ENCODE data around the gene DPF3.

The DPF3 gene

DNA sequence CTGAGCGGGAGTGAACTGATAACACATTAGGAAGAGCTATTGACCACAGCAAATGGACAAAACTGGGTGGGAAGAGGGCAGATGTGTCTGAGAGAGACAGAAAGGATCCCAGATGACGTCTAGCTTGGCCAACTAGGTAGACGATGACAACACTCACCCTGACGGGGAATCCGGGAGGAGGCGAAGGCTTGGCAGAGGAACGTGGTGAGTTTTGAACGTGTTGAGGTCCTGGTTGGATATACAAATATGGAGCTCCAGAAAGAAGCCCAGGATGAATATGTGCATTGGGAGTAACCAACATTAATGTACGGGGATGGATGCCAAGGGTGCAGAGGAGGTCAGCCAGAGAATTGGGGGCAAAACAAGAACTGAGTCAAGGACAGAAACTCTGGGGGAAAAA lies 60.7 kb downstream of the DPF3 start:
- DNase-seq, result no peak

DNA sequence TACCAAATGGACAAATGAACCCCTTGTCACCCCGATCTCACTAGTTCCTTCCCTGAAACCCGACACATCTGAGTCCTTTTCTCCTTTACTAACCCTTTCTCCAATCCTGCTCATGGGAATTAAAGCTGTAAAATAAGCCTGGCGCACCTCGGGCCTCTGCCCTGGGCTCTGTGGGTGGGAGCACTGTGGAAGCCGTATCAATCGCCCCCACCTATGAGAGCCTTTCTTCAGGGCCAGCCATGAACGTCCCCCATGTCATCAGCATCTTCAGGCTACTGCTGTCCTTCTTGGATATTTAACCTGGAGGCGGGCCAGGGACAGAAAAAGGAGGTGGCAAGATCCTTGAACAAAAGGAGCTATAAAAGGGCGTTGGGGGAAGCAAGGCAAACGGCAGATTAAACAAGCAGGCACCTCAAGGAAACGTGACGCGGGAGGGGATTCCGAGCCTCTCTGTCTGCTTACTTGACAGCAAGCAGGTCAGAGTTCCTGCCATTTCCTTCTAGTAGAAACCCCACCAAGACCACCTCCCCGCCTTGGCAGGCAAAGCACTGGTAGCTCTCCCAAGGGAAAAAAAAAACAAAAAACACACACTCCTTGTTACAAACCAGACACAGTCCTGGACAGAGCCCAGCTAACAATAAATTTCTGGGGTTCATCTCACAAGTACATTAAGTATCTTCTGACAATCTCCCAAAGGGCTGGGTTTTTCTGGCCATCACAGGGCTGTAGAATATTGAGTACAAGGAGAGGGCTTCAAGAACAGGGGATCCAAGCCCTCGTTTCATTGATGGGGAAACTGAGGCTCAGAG lies 62.9 kb downstream of the DPF3 start:
- no peak for DNase-seq

DNA sequence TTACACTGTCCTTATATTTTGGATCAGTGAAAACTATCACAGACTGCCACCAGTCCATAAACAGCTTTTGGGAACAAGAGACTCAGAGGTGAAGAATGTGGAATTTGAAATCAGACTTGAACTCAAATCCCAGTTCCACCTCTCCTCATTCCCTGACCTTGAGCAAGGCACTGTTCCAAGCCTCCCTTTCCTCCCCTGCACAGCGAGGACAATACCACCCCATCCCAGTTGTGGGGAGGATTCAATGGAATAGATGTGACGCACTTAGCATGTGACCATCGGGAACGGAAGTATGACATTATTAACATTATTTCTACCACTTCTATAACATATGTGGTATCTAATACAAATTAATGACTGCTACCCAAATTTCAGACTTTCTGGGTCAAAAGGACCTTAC lies 63.5 kb downstream of the DPF3 start:
- DNase-seq, result no peak

DNA sequence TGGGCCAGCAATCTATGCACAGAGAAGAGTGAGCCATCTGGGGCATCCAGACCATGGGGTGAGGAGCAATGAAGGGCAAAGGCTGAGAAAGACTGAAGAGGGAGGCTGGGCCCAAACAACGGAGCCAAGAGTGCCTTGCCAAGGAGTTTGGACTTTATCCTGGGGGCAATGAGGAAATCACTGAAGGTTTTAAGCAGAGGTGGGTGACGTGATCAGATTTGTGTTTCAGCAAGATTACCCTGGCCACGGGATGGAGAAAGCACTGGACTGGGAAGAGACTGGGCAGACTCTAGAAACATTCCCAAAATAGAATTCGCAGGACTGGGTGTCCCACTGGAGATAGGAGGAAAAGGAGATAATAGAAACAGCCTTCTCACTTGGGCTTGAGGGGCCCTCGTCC lies 65.3 kb downstream of the DPF3 start:
- DNase-seq, result no peak

DNA sequence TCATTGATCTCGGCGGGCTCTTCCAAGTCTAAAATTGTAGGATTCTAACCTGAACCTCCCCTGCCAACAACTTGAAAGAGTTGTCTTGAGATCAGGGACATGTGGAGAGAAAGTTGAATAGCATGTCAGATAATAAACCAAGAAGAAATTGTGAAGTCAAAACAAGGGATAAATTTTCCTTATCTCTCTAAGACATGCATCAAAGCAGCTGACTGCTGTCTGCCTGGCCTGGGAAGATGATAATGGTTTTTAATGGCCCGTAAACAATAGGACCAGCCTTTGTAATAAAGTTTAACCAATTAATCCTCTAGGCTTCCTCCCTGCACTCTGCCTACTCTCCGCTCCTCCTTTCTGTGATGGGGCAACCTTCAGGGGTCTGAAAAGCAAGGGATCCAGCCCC lies 67.9 kb downstream of the DPF3 start:
- no peak for DNase-seq

DNA sequence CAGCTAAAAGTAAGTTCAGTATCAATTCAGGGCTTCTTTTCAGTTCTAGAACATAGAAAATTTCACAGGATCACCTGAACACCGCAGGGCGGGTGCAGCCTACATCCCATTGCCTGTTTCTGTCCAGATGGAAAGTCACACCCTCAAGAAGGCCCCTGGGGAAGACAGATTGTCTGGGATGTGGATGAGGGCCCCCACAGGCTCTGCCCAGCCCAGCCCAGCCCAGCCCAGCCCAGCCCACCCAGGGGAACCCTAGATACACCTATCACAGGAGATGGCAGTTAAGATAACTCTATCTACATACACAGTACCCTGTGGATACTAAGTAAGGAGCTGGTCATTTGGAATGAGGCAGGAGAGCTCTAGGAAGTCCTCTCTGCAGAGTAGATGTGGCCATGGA lies 68.4 kb downstream of the DPF3 start:
- no peak for DNase-seq

DNA sequence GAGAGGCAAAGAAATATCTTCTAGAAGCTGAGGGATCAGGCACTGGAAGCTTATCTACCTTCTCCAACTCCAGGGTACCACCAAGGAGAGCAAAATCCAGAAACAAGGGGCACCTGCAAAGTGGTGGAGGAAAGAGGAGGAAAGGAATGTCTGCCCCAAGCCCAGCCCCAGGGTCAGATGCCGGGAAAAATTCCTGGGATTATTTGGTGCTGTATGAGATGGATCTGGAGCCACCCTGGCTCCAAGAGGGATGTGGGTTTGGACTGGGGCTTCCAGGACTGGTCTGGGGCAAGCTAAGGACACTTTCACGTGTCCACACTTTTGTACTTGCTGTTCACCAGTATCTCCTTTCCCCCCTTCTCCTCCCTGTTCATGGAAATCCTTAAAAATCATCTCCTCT lies 69.8 kb downstream of the DPF3 start:
- DNase-seq, result no peak

DNA sequence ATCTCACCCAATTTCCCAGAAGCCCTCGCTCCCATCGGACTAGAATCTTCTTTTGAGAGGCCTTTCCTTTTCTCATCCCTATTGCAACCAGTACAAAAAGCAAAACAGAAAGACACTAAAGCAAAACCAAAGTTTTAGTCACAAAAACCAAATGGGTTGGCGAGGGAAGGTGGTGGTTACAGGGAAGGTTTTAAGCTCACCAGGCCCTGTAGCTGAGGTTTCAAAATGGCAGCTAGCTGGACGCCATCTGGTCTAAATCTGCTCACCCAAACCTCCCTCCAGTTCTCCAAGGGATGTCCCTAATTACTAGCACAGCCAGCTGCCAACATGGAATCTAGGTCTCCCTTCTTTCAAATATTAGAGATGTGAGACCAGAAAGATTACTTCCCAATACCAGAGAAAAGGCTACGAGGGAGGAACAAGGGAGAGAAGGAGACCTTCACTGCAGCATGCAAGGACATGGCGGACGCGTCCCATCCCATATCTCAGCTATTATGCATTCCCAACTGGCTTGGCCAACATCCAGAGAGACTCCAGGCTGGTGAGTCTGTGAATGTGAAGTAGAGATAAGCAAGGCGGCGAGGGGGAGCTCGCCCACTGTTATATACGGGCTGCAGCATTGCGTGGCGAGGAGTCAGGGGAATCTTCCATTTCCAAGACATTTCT lies 70.8 kb downstream of the DPF3 start:
- no peak for DNase-seq

DNA sequence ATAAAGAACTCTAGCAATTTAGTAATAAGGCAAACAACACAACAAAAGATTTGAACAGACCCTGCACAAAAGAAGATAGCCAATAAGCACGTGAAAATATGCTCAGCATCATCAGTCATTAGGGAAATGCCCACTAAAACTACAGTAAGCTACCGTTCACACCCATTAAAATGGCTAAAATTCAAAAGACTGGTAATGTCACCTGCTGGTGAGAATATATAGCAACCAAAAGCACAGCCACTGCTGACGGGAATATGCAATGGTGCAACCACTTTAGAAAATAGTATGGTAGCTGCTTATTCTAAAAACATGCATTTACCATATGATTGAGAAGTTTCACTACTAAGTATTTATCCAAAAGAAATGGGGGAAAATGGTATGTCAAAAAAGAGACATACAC lies 74.9 kb downstream of the DPF3 start:
- DNase-seq, result no peak

DNA sequence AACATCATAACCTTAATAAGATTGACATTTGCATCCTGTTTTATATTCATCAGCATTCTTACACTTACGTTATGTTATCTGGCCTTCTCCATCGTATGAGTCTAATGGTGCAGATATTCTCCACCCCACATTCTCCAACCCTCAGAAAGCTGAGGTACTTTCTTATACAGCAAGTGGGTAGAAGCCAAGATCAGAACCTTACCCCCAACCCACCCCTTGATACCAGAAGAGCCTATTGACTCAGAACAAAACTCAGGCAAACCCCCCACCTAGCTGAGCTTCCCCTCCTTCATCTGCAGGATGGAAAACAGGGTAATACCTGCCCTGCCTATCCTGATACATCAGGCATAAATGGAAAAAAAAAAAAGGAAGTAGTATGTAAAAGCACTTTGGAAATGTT lies 77.6 kb downstream of the DPF3 start:
- DNase-seq, result no peak

DNA sequence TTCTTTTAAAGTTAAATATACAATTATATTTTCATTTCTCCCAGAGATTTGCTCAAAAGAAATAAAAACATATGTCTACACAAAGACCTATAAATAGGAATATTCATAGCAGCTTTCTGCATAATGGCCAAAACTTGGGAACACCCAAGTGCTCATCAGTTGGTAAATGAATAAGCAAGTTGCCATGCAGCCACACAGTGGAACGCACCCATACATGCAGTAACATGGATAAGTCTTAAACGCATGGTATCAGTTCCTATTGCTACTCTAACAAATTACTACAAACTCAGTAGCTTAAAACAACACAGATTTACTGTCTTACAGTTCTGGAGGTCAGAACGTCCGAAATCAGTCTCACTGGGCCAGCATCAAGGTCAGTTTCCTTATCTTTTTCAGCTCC lies 78.5 kb downstream of the DPF3 start:
- no peak for DNase-seq

DNA sequence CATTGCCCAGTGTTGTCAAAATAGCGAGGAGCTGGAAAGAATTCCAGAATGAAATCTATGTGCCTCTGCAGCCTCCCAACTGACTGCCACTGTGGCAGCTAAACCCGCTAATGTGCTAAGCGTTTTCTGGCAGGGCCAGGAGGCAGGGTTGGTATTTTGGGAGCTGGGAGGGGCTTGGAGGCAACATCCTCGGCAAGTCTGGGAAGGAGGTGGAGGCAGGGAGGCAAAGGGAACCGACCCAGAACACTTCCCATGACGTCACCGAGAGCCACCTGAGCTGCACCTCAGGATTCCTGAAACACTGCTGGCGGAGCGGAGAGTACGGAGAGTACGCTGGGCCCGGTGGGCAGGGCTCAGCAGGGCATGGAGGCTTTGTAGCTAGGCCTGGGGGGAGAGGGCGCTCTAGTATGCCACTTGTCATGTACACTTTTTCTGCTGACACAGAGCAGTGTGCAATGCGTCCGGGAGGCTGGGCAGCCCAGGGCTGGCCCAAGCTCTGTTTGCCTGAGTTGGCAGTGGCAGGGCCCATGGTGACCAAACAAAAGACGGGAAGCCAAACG lies 81.5 kb downstream of the DPF3 start:
- no peak for DNase-seq

DNA sequence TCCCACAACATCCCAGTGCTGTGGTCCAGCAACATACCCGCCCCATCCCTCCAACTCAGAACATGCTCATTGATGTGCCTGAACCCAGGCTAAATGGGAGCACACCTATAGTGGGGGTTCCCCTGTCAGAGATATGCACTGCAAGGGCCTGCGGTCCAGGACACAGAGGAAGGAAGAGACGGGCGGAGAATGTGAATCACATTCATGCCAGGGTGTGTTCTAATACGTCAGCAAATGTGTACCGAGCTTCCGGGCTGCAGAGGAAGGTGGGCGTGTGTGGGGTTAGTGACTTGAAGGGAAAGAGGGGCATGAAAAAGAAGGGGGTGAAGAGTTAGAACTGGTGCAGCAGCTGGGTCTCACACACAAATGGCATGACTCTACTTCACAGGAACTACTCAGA lies 83.7 kb downstream of the DPF3 start:
- no peak for DNase-seq

DNA sequence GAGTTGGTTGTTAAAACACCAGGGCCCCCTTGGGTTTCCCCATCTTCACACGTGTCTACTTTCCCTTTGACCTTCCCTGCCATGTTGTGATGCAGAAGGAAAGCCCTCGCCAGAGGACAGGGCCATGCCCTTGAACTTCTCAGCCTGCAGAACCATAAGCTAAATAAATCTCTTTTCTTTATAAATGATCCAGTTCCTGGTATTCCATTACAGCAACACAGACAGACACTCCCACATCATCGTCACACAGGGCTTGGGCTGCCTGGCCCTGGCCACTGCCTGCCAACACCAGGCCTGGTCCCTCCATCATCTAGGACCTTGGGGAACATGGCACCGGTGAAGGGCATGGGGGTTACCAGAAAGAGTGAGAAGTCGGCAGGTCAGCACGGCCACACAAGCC lies 84.8 kb downstream of the DPF3 start:
- no peak for DNase-seq

DNA sequence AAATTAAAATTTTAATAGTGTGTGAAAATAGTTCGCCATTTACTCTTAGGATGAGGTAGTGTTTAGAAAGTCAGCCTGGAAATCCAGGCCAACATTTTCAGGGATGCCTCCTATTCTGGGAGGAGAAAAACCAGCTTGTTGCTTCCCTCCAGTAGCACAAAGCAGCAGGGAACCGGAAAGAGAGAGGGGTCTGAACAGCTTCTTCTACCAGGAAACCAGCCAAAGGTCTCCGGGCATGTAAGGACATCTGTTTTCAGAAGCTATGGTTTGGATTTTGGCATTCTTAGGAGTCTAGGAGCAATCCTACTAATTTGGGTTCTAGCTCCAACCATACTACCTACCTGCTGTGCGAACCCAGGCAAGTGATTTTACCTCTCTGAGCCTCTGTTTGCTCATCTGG lies 85.3 kb downstream of the DPF3 start:
- DNase-seq, result no peak

DNA sequence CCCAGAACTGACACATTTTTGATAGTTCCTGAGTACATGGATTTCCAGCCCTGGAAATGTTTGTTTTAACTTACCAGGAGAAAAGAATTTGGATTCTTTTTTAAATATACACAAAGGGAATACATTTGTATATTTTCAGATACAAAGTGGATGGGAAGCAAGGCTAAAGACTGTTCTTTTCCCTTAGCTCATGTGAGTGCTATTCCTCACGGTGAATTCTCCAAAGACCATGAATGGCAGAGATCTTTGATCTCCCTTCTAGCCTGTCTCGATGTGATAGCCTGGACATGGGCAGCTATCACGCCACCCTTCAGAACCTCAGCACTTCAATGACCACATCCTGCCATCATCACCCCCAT lies 91.3 kb downstream of the DPF3 start:
- no peak for DNase-seq

DNA sequence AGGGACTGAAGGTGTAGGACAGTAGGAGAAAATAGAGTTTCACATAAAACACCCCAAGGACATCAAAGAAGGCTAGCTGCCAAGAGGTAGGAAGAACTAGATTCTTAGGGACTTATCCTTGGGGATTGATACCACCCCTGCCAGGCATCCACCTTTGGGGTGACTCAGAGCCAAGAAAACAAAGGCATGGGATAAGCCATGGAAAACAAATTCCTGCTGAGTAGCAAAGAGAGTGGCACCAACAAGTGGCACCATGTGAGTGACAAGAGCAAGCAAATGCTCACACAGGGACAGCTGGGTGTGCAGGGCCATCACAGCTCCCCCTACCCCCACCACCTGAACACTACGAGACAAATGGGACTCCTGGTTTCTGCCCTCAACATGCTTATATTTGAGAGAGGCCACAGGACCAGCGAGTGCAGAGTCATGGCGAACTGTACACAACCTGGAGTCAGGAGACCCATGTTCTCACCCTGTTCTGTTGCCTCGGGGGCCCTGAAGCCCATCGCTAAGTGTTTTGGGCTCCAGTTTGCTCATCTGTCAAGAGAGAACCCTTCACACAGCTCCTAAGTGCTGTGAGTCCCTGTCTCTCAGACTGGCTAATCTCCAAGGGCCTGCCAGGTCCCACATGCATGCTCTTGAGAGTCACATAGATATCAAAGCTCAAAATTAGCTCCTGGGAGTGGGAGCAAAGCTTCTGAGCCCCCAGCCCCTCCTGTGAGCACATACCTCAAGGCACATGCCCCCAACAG lies 91.9 kb downstream of the DPF3 start:
- no peak for DNase-seq

DNA sequence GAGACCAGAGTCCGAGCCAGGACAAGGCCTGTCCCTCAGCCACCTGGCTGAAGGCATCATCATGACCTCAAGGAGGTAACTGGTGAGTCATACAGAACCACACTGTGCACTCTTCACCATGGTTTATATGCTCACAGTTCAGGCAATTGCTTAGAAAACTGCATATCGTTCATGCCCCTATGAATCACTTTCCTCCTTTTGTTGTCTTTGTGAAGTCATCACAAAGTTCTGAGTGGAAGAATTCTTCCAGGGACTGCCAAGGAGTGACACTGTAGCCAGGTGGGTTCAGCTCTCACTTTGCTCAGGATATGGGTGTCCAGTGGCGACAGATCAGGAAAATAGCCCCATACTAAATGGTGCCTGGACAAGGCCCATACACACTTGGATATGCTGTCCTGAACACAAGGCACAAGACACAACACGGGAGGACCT lies 92.5 kb downstream of the DPF3 start:
- no peak for DNase-seq

DNA sequence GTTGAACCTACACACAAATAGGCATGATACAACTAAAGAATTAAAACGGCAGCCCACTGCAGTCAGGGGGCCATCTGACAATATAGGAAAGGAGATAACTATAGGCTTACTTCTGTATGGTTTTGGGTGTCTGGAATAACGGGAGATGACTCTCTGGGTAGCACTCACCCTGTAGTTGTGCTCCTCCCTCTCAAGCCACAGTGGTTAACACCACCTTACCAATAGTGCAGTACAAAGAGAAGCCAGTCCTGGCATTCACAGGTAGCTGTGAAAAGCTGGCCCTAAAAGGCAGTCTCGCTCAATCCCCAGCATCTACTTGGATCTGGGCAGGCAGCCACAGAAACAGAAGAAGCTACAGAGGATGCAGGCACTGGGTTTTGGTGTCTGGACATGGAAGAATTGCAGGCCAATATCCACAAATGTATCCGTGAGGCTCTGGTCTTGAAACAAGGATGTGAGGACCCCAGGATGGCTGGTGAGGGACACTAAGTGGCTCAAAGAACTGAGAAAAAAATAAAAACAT lies 93.0 kb downstream of the DPF3 start:
- no peak for DNase-seq

DNA sequence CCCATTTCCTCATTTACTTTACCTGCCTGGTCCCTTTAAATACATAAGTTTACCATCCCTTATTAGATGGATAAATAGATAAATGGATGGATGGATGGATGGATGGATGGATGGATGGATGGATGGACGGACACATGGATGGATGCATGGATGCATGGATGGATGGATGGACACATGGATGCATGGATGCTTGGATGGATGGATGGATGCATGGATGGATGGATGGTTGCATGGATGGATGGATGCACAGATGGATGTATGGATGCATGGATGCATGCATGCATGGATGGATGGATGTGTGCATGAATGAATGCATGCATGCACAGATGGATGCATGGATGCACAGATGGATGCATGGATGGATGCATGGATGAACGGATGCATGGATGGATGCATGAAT lies 93.6 kb downstream of the DPF3 start:
- DNase-seq, result no peak

DNA sequence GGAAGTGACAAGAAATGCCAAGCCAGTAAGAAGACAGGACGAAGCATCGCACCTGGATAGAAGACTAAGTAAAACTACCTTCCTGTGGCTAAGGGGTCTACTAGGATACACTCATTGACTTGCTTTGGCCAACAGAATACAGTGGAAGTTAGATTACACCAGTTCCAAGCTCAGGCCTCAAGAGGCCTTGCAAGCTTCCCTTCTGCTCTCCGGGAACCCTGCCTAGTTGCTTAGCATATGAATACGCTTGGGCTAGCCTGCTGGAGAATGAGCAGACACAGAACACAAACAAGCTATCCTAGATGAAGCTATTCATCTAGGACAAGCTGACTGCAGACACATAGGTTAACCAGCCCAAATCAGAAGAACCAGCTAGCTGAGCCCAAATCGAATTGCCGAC lies 97.0 kb downstream of the DPF3 start:
- DNase-seq, result no peak

DNA sequence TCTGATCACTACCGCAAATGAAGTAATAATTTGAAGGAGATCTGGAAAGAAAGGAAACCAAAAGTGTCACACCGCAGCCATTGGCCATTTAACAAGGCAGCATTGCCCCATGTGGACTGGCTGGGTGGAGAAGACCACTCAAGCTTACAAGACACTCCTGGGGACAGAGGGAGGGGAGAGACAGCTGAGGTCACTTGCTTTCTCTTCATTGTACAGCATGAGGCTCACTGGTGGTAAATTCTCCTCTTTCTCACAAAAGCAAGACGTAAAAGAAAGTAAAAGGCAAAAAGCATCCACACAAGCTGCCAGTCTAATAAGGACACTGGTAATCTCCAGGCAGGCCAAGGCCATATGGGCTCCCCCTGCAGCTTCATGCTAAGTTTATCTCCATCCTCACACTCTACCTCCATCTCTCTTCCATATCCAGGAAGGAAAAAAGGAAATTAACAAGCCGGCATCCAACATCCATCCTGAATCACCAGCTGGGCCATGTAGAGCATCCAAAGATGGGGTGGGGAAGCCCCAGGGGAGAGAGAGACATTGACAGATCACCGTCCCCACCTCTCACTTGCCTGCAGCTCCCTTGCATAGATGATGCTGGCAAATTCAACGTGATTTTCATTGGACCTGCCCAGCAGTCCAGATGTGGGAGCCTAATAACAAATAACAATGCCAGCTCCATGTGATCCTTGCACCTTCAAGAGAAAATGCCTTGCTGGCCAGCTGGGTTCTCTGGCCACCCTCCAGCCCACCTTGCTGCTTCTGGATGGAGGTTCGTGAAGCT lies 100.6 kb downstream of the DPF3 start:
- no peak for DNase-seq

All from activated CD4-positive, CD25-positive, alpha-beta regulatory T cell treated with anti-CD3 and anti-CD28 coated beads, Interleukin-2, amount 50 U/mL, for 72 hours (primary cell).